ENCODE measurements around the gene LGR4.

LGR4 gene

DNA sequence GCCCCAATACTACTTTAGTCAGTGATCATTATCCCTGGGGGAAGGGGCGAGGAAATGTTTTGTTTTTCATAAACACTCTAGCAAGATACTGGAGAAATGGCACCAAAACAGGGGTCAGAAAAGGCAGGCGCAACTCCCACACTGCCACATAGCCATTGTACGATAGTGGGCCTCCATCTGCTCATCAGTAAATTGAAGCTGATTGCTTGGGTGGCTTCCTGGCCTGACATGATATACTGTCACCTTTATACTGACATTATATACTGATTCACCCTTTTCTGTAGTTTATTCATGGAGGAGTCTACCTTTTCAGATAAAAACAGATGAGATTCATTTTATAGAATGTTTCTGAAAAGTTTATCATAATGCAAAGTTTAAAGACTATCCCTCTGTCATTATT is 57.9 kb downstream of the LGR4 start:
- no peak overlapping the region for H3K4me3 ChIP-seq (ENCODE audit: low read length)
- no peaks in the 10 kb centered on the region for H3K4me1 ChIP-seq (ENCODE audit: control insufficient read depth, low read length)
- no peaks in the 10 kb centered on the region for H3F3A ChIP-seq (ENCODE audit: control insufficient read depth, insufficient read depth)
- no peaks in the 10 kb centered on the region for H3K9me2 ChIP-seq (replicated peaks; ENCODE audit: control insufficient read depth, low read length)
- no peak overlapping the region for H3K4me2 ChIP-seq (ENCODE audit: low read length)
- no peak overlapping the region for H3K27ac ChIP-seq (ENCODE audit: low read depth, low read length)
- TF ChIP-seq EZH2phosphoT487 (IDR thresholded peaks at IDR 0.05; ENCODE audit: borderline replicate concordance, low read length) = no peak
- TF ChIP-seq, protein P1, sequence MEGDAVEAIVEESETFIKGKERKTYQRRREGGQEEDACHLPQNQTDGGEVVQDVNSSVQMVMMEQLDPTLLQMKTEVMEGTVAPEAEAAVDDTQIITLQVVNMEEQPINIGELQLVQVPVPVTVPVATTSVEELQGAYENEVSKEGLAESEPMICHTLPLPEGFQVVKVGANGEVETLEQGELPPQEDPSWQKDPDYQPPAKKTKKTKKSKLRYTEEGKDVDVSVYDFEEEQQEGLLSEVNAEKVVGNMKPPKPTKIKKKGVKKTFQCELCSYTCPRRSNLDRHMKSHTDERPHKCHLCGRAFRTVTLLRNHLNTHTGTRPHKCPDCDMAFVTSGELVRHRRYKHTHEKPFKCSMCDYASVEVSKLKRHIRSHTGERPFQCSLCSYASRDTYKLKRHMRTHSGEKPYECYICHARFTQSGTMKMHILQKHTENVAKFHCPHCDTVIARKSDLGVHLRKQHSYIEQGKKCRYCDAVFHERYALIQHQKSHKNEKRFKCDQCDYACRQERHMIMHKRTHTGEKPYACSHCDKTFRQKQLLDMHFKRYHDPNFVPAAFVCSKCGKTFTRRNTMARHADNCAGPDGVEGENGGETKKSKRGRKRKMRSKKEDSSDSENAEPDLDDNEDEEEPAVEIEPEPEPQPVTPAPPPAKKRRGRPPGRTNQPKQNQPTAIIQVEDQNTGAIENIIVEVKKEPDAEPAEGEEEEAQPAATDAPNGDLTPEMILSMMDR (IDR thresholded peaks at IDR 0.05; ENCODE audit: low read depth, low read length, poor library complexity, severe bottlenecking) = no peak
- no peaks in the 10 kb centered on the region for H3K27me3 ChIP-seq (ENCODE audit: control insufficient read depth, low read length)
- no peaks in the 10 kb centered on the region for H3K79me2 ChIP-seq (ENCODE audit: control insufficient read depth, low read length)
- no peaks in the 10 kb centered on the region for H3K9me3 ChIP-seq (ENCODE audit: control insufficient read depth, insufficient read depth, low read length)
- no peaks in the 10 kb centered on the region for H4K20me1 ChIP-seq (ENCODE audit: control insufficient read depth, insufficient read depth, low read depth, low read length)
- no peaks in the 10 kb centered on the region for H3K36me3 ChIP-seq (ENCODE audit: control insufficient read depth, low read length)

GRCh38 chr11:27413218-27413617 is 59.4 kb downstream of the LGR4 start:
- H3K4me2 ChIP-seq (ENCODE audit: low read length) = no peak overlapping the region
- H3K36me3 ChIP-seq (ENCODE audit: control insufficient read depth, low read length) = no peaks in the 10 kb centered on the region
- H3K27me3 ChIP-seq (ENCODE audit: control insufficient read depth, low read length) = no peaks in the 10 kb centered on the region
- H3K79me2 ChIP-seq (ENCODE audit: control insufficient read depth, low read length) = no peaks in the 10 kb centered on the region
- no peaks in the 10 kb centered on the region for H3K9me3 ChIP-seq (ENCODE audit: control insufficient read depth, insufficient read depth, low read length)
- no peaks in the 10 kb centered on the region for H3K9me2 ChIP-seq (replicated peaks; ENCODE audit: control insufficient read depth, low read length)
- no peak overlapping the region for H3K27ac ChIP-seq (ENCODE audit: low read depth, low read length)
- H4K20me1 ChIP-seq (ENCODE audit: control insufficient read depth, insufficient read depth, low read depth, low read length) = no peaks in the 10 kb centered on the region
- no peaks in the 10 kb centered on the region for H3F3A ChIP-seq (ENCODE audit: control insufficient read depth, insufficient read depth)
- no peaks in the 10 kb centered on the region for H3K4me1 ChIP-seq (ENCODE audit: control insufficient read depth, low read length)
- TF ChIP-seq EZH2phosphoT487 (IDR thresholded peaks at IDR 0.05; ENCODE audit: borderline replicate concordance, low read length) = no peak
- TF ChIP-seq, protein P1 (IDR thresholded peaks at IDR 0.05; ENCODE audit: low read depth, low read length, poor library complexity, severe bottlenecking) = no peak
- no peak overlapping the region for H3K4me3 ChIP-seq (ENCODE audit: low read length)

GRCh38 chr11:27412192-27412691 is 60.3 kb downstream of the LGR4 start:
- no peaks in the 10 kb centered on the region for H3F3A ChIP-seq (ENCODE audit: control insufficient read depth, insufficient read depth)
- no peak overlapping the region for H3K4me3 ChIP-seq (ENCODE audit: low read length)
- H3K27me3 ChIP-seq (ENCODE audit: control insufficient read depth, low read length) = no peaks in the 10 kb centered on the region
- no peak for TF ChIP-seq EZH2phosphoT487 (IDR thresholded peaks at IDR 0.05; ENCODE audit: borderline replicate concordance, low read length)
- TF ChIP-seq, protein P1 (IDR thresholded peaks at IDR 0.05; ENCODE audit: low read depth, low read length, poor library complexity, severe bottlenecking) = no peak
- no peaks in the 10 kb centered on the region for H3K79me2 ChIP-seq (ENCODE audit: control insufficient read depth, low read length)
- no peaks in the 10 kb centered on the region for H3K36me3 ChIP-seq (ENCODE audit: control insufficient read depth, low read length)
- H3K9me2 ChIP-seq (replicated peaks; ENCODE audit: control insufficient read depth, low read length) = no peaks in the 10 kb centered on the region
- H3K27ac ChIP-seq (ENCODE audit: low read depth, low read length) = no peak overlapping the region
- no peaks in the 10 kb centered on the region for H3K4me1 ChIP-seq (ENCODE audit: control insufficient read depth, low read length)
- no peaks in the 10 kb centered on the region for H3K9me3 ChIP-seq (ENCODE audit: control insufficient read depth, insufficient read depth, low read length)
- H3K4me2 ChIP-seq (ENCODE audit: low read length) = no peak overlapping the region
- no peaks in the 10 kb centered on the region for H4K20me1 ChIP-seq (ENCODE audit: control insufficient read depth, insufficient read depth, low read depth, low read length)

Measured in DOHH2 (cell line).